Measurements from ENCODE around the gene LGMN.

GRCh38 chr14:92711976-92712653 is 36.3 kb downstream of the LGMN start:
- TF ChIP-seq POLR2A (IDR thresholded peaks at IDR 0.05; ENCODE audit: low read depth, low read length) (no peak), TAF1 (IDR thresholded peaks at IDR 0.05; ENCODE audit: low read depth, low read length) (no peak)
